Aorta (tissue), 5 donors: ENCODE measurements around the gene MAPK8IP3. TPM values are rescaled to one million over a fixed set of nuclear protein-coding genes. Genes with fewer than 3 reads are reported as not detected.
A peak's percentile ranks its signal among the peaks of the same experiment; 100 is the strongest.

Source experiments
- ATAC-seq: fragments of 200-7000 bp; cut with Tn5 transposase; one replicate; pipeline ENCODE4 v1.9.1; 2022; ENCODE audit warnings: moderate library complexity; ENCODE audit not compliant: low FRiP score
- DNase-seq, 2 donors: peaks; one replicate each; pipeline ENCODE4 v3.0.0-alpha.2; 2020
- H3K27ac ChIP-seq, 2 donors: one replicate each; pipeline ENCODE4 v1.5.1; 2013; ENCODE audit warnings: low read length in 2 of 2, mild to moderate bottlenecking in 2 of 2, moderate library complexity in 2 of 2, control low read depth in 1 of 2, inconsistent platforms in 1 of 2, low read depth in 1 of 2
- H3K27me3 ChIP-seq, 2 donors: one replicate each; pipeline ENCODE4 v1.6.1; 2013; ENCODE audit warnings: control low read depth in 1 of 2, low read length in 1 of 2, mild to moderate bottlenecking in 1 of 2, moderate library complexity in 1 of 2; ENCODE audit not compliant: insufficient read depth in 2 of 2, control insufficient read depth in 1 of 2
- H3K36me3 ChIP-seq, 2 donors: one replicate each; pipeline ENCODE4 v1.6.1; 2013; ENCODE audit warnings: control low read depth in 1 of 2, low read length in 1 of 2, mild to moderate bottlenecking in 1 of 2; ENCODE audit not compliant: insufficient read depth in 2 of 2, control insufficient read depth in 1 of 2
- H3K4me1 ChIP-seq, 2 donors: one replicate each; pipeline ENCODE4 v1.6.1; 2013; ENCODE audit warnings: low read length in 2 of 2, control low read depth in 1 of 2, mild to moderate bottlenecking in 1 of 2, moderate library complexity in 1 of 2; ENCODE audit not compliant: insufficient read depth in 2 of 2, control insufficient read depth in 1 of 2
- H3K4me3 ChIP-seq, 2 donors: one replicate each; pipeline ENCODE4 v1.5.1; 2013; ENCODE audit warnings: low read length in 2 of 2, control low read depth in 1 of 2, mild to moderate bottlenecking in 1 of 2
- H3K9me3 ChIP-seq: one replicate; pipeline ENCODE4 v1.6.1; 2013; ENCODE audit warnings: mild to moderate bottlenecking, low read length; ENCODE audit not compliant: control insufficient read depth
- WGBS, 2 donors: extraction: QIAGEN DNeasy Blood & Tissue Kit; methylation state at CpG; one replicate each; pipeline ENCODE4 v1.1.7; 2013; 5-methylcytosine and 5-hydroxymethylcytosine counted together
- intact Hi-C, 2 donors: fragments of 100-400 bp; cut with DNase I; formaldehyde crosslinking; loops; one replicate each; pipeline versions ENCODE4 v1.14.2 to v1.15.0; 2022
- polyA plus RNA-seq, 2 donors: library from polyadenylated mRNA; stranded (reverse); fragments of 200-250 nt; gene quantifications; one replicate each; pipeline ENCODE4 v1.2.3, GENCODE V29; 2013
- total RNA-seq, 2 donors: library from RNA; stranded (reverse); fragmentation: NEBNext Ultra II Directional; extraction: Animal tissue kit (Norgen Biotek cat#: 25700); gene quantifications; one replicate each; pipeline ENCODE4 v1.2.1, GENCODE V29; 2021
- donor health status: healthy with polysubstance abuse.
- donor health status: Bipolar disorder and iron deficiency.
- donor health status: DM: no; HTN: no; CAD: no.
- donor health status: DM: no; HTN: no; CAD: no.
- donor health status: DM: yes; HTN: yes; CAD: no.

The MAPK8IP3 gene
- total and polyA plus RNA-seq, 4 donors, result 20.8 to 122 (median 84.2) TPM

DNA sequence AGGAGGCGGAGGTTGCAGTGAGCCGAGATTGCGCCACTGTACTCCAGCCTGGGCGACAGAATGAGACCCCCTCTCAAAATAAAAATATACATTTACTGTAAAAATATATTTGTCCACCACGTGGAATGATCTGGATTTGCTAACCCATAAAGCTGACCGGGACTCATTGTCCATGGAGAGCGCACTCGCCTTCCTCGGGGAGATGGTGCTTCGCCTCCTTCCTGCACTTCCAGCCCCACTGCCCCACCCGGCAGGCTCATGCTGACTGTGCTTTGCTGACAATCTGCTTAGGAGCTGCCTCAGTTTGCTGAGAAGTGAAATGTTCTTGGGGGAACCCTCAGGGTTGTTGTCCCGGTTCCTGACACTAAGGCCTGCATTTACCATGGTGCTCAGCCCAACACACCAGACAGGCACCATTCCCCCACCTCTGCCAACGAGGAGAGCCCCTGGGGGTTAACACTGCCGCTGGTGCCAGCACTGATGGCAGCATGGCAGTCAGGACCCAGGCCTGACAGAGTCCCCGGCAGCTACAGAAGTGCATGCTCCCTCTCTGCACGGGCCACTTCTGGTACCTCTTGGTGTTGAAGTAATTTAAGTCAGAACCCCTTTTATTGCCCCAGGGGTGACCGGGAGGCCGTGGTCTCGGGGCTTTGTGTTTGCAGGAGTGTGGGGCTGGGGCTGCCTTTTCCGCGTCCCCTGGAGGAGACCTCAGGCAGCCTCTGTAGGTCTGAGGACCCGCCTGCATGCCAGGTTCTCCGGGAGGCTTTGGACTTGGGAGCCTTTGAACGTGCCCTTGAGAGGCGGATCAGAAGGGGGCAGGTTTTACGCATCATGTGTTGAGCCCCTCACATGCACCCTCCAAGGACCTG is 79.2 kb downstream of the MAPK8IP3 start:
- 85% methylated on average over 26 of the region's 26 CpGs for WGBS, 2 donors
- Histone ChIP-seq H3K4me3 (no peak overlapping the region), H3K27ac (no peak overlapping the region), H3K36me3 (no peaks in the 10 kb centered on the region), H3K9me3 (no peaks in the 10 kb centered on the region), H3K27me3 (no peaks in the 10 kb centered on the region), H3K4me1 (no peaks in the 10 kb centered on the region)
- DNase-seq, result no peak
- intact Hi-C loops, result loop anchor here in 1 of 2 donors (5.0 kb wide), 2 partner anchors 42 to 478 kb away; partner anchors contain the start of genes FAHD1, HAGH and UBE2I
- ATAC-seq, result no peak

DNA sequence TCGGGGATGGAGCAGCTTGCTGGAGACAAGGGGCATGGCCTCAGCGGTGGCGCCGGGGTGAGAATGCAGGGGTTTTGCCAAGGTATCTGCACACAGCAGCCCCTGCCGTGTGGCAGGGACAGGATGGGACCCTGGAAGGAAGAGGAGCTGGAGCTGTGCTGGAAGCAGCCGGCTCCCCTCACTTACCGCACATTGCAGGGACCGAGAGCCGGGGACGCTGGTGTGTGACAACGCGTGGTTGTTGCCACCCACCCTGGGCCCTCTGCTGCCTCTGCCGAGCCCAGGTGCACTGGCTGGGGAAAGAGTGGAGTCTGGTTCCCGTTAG is 79.8 kb downstream of the MAPK8IP3 start:
- Histone ChIP-seq H3K4me3 (no peak overlapping the region), H3K36me3 (no peaks in the 10 kb centered on the region), H3K9me3 (no peaks in the 10 kb centered on the region), H3K27ac (no peak overlapping the region), H3K4me1 (no peaks in the 10 kb centered on the region), H3K27me3 (no peaks in the 10 kb centered on the region)
- WGBS, 2 donors, result 85 to 89% methylated on average over 14 of the region's 14 CpGs
- no peak for ATAC-seq
- DNase-seq, result peak in 1 of 2 donors; percentile 51
- intact Hi-C loops, result no loop called here

- no peaks in the 10 kb centered on the region for H3K9me3 ChIP-seq
- no peaks in the 10 kb centered on the region for H3K27me3 ChIP-seq
- ATAC-seq, result no peak
- 85 to 88% methylated on average over 46 to 51 of the region's 51 CpGs for WGBS, 2 donors
- intact Hi-C loops, result no loop called here
- H3K4me3 ChIP-seq, result no peak overlapping the region
- H3K36me3 ChIP-seq, result no peaks in the 10 kb centered on the region
- peak; percentile 41 to 72 for DNase-seq
- no peak overlapping the region for H3K27ac ChIP-seq
- H3K4me1 ChIP-seq, result no peaks in the 10 kb centered on the region
Observed at GRCh38 chr16:1786242-1787055, 80.5 kb downstream of the MAPK8IP3 start.

GRCh38 chr16:1787056-1787321 is 81.0 kb downstream of the MAPK8IP3 start:
- Histone ChIP-seq H3K4me1 (no peaks in the 10 kb centered on the region), H3K27me3 (no peaks in the 10 kb centered on the region), H3K27ac (no peak overlapping the region), H3K9me3 (no peaks in the 10 kb centered on the region), H3K36me3 (no peaks in the 10 kb centered on the region), H3K4me3 (no peak overlapping the region)
- WGBS, 2 donors, result 84 to 85% methylated on average over 6 of the region's 6 CpGs
- peak in 1 of 2 donors; percentile 61 for DNase-seq
- intact Hi-C loops, result no loop called here
- ATAC-seq, result no peak

DNA sequence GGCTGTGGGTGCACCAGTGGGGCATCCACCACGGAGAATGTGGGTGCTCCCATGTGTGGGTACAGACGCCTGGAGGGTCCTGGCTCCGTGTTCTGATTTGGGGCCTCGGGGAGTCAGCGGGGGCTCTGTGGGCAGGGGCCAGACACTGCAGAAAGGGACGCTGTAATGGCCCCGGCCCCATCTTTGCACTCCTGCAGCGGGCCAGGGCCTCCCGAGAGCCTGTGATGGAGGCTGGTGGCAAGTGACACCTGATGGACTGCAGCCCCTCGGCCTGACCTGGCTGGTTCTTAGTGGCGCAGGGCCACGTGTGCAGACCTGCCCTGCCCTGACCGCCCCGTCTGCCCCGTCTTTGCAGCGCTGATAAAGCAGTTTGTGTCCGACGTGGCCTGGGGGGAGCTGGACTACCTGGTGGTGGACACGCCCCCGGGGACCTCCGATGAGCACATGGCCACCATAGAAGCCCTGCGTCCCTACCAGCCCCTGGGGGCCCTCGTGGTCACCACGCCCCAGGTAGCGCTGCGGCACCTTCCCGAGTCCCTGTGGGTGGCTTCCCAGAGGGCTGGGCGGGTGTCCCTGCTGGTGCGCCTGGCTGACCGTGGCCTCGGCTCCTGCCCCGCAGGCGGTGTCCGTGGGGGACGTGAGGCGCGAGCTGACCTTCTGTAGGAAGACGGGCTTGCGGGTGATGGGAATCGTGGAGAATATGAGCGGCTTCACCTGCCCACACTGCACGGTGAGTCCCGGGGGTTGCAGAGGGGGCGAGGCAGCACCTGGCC is 81.5 kb downstream of the MAPK8IP3 start:
- DNase-seq (peak; percentile 44 to 71), ATAC-seq (no peak)
- WGBS, 2 donors, result 91 to 92% methylated on average over 44 of the region's 44 CpGs
- H3K4me3 ChIP-seq, result no peak overlapping the region
- H3K27me3 ChIP-seq, result no peaks in the 10 kb centered on the region
- no peaks in the 10 kb centered on the region for H3K9me3 ChIP-seq
- H3K27ac ChIP-seq, result no peak overlapping the region
- no peaks in the 10 kb centered on the region for H3K36me3 ChIP-seq
- no peaks in the 10 kb centered on the region for H3K4me1 ChIP-seq
- intact Hi-C loops, result no loop called here

- no peaks in the 10 kb centered on the region for H3K4me1 ChIP-seq
- H3K4me3 ChIP-seq, result no peak overlapping the region
- intact Hi-C loops, result no loop called here
- no peak overlapping the region for H3K27ac ChIP-seq
- no peaks in the 10 kb centered on the region for H3K27me3 ChIP-seq
- peak; percentile 43 to 59 for DNase-seq
- no peaks in the 10 kb centered on the region for H3K36me3 ChIP-seq
- ATAC-seq, result no peak
- 91 to 92% methylated on average over 37 to 38 of the region's 38 CpGs for WGBS, 2 donors
- H3K9me3 ChIP-seq, result no peaks in the 10 kb centered on the region
Observed at GRCh38 chr16:1788095-1788707, 82.2 kb downstream of the MAPK8IP3 start.

- ATAC-seq (no peak), DNase-seq (peak; percentile 42 to 66)
- no peak overlapping the region for H3K4me3 ChIP-seq
- no peaks in the 10 kb centered on the region for H3K4me1 ChIP-seq
- no peak overlapping the region for H3K27ac ChIP-seq
- no peaks in the 10 kb centered on the region for H3K36me3 ChIP-seq
- 44 to 55% methylated on average over 19 of the region's 19 CpGs for WGBS, 2 donors
- intact Hi-C loops, result no loop called here
- H3K9me3 ChIP-seq, result no peaks in the 10 kb centered on the region
- no peaks in the 10 kb centered on the region for H3K27me3 ChIP-seq
Observed at GRCh38 chr16:1788708-1789100, 82.7 kb downstream of the MAPK8IP3 start.

DNA sequence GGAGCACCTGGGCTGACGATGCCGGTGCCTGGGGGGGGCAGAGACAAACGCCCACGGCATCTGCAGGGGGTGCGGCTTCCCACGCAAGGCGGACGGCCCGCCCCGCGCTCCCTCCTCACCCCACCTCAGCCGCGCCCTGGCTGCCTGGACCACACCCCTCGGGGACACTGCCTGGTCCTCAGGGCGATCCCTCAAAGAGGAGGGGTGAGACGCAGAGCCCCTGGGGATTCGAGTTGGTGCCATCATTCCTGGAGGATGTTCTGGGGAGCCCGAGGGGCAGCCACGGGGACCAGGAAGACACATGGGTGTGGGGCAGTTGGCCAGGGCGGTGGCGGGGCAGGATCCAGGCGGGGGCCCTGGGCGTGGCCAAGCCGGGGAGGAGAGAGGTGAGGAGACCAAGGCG is 83.6 kb downstream of the MAPK8IP3 start:
- Histone ChIP-seq H3K27me3 (no peaks in the 10 kb centered on the region), H3K4me1 (no peaks in the 10 kb centered on the region), H3K36me3 (no peaks in the 10 kb centered on the region), H3K27ac (no peak overlapping the region), H3K4me3 (no peak overlapping the region), H3K9me3 (no peaks in the 10 kb centered on the region)
- DNase-seq (peak; percentile 44 to 65), ATAC-seq (no peak)
- intact Hi-C loops, result no loop called here
- WGBS, 2 donors, result 88 to 91% methylated on average over 25 of the region's 25 CpGs
